ENCODE results near the gene TEKTIP1. TPM values are rescaled to one million over a fixed set of nuclear protein-coding genes. Genes with fewer than 3 reads are reported as not detected.
"Not testable (repeated sequence)": the region's sequence is repeated elsewhere in the genome, so short reads cannot be mapped to it uniquely, and the experiment has no call there.

Gene TEKTIP1
- total and polyA plus RNA-seq, 5 donors from 2014 or later = 0.44 to 10.9 TPM; not detected in 3

DNA sequence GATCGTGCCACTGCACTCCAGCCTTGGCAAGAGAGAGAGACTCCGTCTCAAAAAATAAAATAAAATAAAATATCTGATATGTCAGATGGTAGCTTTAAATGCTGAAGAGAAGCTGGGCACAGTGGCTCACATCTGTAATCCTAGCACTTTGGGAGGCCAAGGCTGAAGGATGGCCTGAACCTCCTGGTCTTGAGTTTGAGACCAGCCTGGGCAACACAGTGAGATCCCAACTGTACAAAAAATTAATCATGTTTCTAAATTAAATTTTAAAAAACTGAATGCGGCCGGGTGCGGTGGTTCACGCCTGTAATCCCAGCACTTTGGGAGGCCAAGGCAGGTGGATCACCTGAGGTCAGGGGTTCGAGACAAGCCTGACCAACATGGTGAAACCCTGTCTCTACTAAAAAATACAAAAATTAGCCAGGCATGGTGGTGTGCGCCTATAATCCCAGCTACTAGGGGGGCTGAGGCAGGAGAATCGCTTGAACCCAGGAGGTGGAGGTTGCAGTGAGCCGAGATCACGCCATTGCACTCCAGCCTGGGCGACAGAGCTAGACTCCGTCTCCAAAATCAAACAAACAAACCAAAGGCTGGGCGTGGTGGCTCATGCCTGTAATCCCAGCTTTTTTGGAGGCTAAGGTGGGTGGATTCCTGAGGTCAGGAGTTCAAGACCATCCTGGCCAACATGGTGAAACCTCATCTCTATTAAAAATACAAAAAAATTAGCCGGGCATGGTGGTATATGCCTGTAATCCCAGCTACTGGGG is 45.2 kb downstream of the TEKTIP1 start:
- not testable (repeated sequence) for ATAC-seq (ENCODE audit: low read depth in 2 of 2); H3K27ac Mint-ChIP-seq; H3K36me3 Mint-ChIP-seq; H3K36me3 ChIP-seq (ENCODE audit: control insufficient read depth, insufficient read depth, low read length); H3K4me3 Mint-ChIP-seq; DNase-seq; H3K4me1 Mint-ChIP-seq; H3K27me3 ChIP-seq (ENCODE audit: control insufficient read depth, insufficient read depth, low read length); H3K9me3 ChIP-seq (ENCODE audit: control insufficient read depth in 2 of 2, low read length in 2 of 2); H3K27ac ChIP-seq (ENCODE audit: insufficient read depth, low read length, poor library complexity, severe bottlenecking); H3K27me3 Mint-ChIP-seq; H3K4me1 ChIP-seq (ENCODE audit: control insufficient read depth, insufficient read depth, low read length, poor library complexity, severe bottlenecking); H3K9me3 Mint-ChIP-seq; H3K4me3 ChIP-seq (ENCODE audit: low read depth, low read length)

DNA sequence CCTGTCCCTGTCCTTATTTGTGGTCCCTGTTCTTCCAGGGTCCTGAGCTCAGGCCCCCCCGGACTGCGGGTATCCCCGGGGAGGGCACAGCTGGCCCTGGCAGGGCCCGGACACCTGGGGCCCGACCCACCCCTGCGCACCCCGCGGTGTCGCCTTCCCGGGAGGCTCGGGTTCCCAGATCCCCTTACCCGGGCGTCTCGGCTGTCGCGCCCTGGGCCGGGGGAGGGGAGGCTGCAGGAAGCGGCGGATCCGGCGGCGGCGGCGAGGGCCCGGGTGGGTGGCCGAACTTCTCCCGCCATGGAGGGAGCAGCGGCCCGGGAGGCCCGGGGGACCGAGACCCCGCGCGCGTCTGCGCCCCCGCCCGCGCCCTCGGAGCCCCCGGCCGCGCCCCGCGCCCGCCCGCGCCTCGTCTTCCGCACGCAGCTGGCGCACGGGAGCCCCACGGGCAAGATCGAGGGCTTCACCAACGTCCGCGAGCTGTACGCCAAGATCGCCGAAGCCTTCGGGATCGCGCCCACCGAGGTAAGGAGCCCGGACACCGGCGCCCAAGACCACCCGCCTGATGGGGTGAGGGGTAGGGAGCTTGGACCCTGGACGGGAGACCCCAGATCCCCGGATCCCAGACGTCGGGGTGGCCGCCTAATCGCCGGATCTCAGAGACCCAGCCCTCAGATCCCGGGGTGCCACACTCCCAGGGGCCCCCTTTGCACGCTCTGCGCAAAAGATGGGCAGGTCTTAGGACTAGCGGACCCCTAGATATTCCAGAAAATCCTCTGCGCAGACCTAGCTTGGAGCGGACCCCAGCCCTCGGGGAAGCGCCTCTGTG is 46.5 kb downstream of the TEKTIP1 start, which contains the start of gene GIPC3:
Gene GIPC3, plus strand, starts transcription at position 178 of the 826 bp plus-strand sequence. Its CDS starts 120 bp downstream, at position 298.
- peaks cover 4% of the 10 kb centered on the region for H3K27me3 Mint-ChIP-seq
- ATAC-seq (ENCODE audit: low read depth in 2 of 2) = no peak
- Histone ChIP-seq H3K36me3 (ENCODE audit: control insufficient read depth, insufficient read depth, low read length) (no peaks in the 10 kb centered on the region), H3K4me3 (ENCODE audit: low read depth, low read length) (no peak within 1 kb of the TSS), H3K27ac (ENCODE audit: insufficient read depth, low read length, poor library complexity, severe bottlenecking) (no peak within 1 kb of the TSS), H3K4me1 (ENCODE audit: control insufficient read depth, insufficient read depth, low read length, poor library complexity, severe bottlenecking) (peaks cover 10% of the 10 kb centered on the region), H3K9me3 (ENCODE audit: control insufficient read depth in 2 of 2, low read length in 2 of 2) (no peaks in the 10 kb centered on the region), H3K27me3 (ENCODE audit: control insufficient read depth, insufficient read depth, low read length) (no peaks in the 10 kb centered on the region)
- no peaks in the 10 kb centered on the region for H3K4me1 Mint-ChIP-seq
- H3K4me3 Mint-ChIP-seq = peak within 1 kb of the TSS in 2 of 4 donors; percentile 22 to 54
- no peaks in the 10 kb centered on the region for H3K36me3 Mint-ChIP-seq
- no peak within 1 kb of the TSS for H3K27ac Mint-ChIP-seq
- DNase-seq = no peak
- peaks cover 0 to 1% (median 0%) of the 10 kb centered on the region in 7 donors for H3K9me3 Mint-ChIP-seq

DNA sequence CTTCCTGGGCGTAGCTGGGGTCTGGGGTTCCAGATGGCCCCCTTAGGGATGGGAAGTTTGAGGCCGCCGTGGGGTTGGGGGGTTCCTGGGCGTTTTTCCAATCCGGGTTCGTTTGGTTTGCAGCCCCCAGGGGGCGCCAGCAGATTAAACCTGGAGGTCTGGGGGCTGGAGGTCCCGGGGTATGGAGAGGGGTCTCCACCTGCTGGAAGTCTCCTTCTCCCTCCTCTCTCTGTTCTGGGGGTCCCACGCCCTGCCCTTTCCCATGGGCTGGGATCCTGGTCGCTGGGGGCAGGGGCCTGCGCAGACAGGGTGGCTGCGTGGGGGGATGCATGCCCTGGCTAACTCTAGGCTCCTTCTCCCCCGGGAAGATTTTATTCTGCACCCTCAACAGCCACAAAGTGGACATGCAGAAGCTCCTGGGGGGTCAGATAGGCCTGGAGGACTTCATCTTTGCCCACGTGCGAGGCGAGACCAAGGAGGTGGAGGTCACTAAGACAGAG is 47.2 kb downstream of the TEKTIP1 start:
- no peak overlapping the region for H3K27ac Mint-ChIP-seq

DNA sequence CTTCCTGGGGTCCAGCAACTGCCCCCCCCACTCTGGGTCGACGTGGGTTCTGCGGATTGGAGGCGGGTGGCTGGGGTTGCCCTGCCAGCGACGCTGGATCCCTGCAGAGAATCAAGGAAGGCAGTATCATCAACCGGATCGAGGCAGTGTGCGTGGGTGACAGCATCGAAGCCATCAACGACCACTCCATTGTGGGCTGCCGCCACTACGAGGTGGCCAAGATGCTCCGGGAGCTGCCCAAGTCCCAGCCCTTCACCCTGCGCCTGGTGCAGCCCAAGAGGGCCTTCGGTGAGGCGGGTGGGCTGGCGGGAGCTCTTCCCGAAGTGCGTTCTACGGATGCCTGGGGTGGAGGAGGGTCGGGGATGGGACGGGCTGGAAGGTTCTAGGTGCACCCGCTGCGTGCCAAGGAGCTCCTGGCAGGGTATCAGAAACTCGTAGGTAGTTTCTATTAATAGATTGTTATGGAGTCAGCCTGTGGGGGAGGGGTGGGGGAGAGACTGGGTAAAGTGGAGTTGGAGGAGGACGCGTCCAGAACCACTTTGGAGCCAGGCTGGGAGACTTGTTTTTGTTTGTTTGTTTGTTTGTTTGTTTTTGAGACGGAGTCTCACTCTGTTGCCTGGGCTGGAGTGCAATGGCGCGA is 47.9 kb downstream of the TEKTIP1 start:
- ATAC-seq (ENCODE audit: low read depth in 2 of 2) = no peak
- H3K36me3 ChIP-seq (ENCODE audit: control insufficient read depth, insufficient read depth, low read length) = no peaks in the 10 kb centered on the region
- H3K4me1 ChIP-seq (ENCODE audit: control insufficient read depth, insufficient read depth, low read length, poor library complexity, severe bottlenecking) = peaks cover 10% of the 10 kb centered on the region
- no peak for DNase-seq
- Mint-ChIP-seq H3K4me3 (no peak overlapping the region), H3K9me3 (peaks cover 0 to 1% (median 0%) of the 10 kb centered on the region in 7 donors), H3K27ac (no peak overlapping the region), H3K4me1 (no peaks in the 10 kb centered on the region), H3K36me3 (no peaks in the 10 kb centered on the region), H3K27me3 (peaks cover 3% of the 10 kb centered on the region)
- no peaks in the 10 kb centered on the region for H3K27me3 ChIP-seq (ENCODE audit: control insufficient read depth, insufficient read depth, low read length)
- H3K4me3 ChIP-seq (ENCODE audit: low read depth, low read length) = no peak overlapping the region
- H3K27ac ChIP-seq (ENCODE audit: insufficient read depth, low read length, poor library complexity, severe bottlenecking) = no peak overlapping the region
- H3K9me3 ChIP-seq (ENCODE audit: control insufficient read depth in 2 of 2, low read length in 2 of 2) = no peaks in the 10 kb centered on the region

More for the DNA sequence above, 47.2 kb downstream of the TEKTIP1 start:
- H3K36me3 ChIP-seq (ENCODE audit: control insufficient read depth, insufficient read depth, low read length) = no peaks in the 10 kb centered on the region
- H3K4me1 ChIP-seq (ENCODE audit: control insufficient read depth, insufficient read depth, low read length, poor library complexity, severe bottlenecking) = peaks cover 10% of the 10 kb centered on the region
- no peak for ATAC-seq (ENCODE audit: low read depth in 2 of 2)
- no peaks in the 10 kb centered on the region for H3K27me3 ChIP-seq (ENCODE audit: control insufficient read depth, insufficient read depth, low read length)
- Mint-ChIP-seq H3K36me3 (no peaks in the 10 kb centered on the region), H3K4me3 (peak overlapping the region in 2 of 4 donors; percentile 22 to 54), H3K27me3 (peaks cover 4% of the 10 kb centered on the region), H3K9me3 (peaks cover 0 to 1% (median 0%) of the 10 kb centered on the region in 7 donors), H3K4me1 (no peaks in the 10 kb centered on the region)
- no peaks in the 10 kb centered on the region for H3K9me3 ChIP-seq (ENCODE audit: control insufficient read depth in 2 of 2, low read length in 2 of 2)
- H3K4me3 ChIP-seq (ENCODE audit: low read depth, low read length) = no peak overlapping the region
- H3K27ac ChIP-seq (ENCODE audit: insufficient read depth, low read length, poor library complexity, severe bottlenecking) = no peak overlapping the region
- peak in 1 of 3 donors; percentile 23 for DNase-seq

DNA sequence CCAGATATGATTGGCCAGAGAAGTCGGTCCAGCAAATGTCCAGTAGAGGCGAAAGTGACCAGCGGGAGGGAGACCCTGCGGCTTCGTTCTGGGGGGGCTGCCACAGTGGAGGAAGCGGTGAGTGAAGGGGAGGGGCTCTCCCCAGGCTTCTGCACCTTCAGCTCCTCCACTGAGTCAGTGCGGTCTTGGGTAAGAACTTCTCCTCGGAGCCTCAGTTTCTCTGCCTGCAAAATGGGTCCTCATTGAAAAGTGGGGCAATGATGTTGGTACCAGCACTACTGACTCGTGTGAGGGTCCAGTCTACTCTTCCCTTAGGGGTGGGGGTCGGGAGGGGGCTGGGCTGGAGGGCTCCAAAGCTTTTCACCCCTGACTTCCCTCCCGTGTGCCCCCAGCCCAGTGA is 50.5 kb downstream of the TEKTIP1 start:
- DNase-seq (no peak), ATAC-seq (ENCODE audit: low read depth in 2 of 2) (no peak)
- no peak overlapping the region for H3K27ac Mint-ChIP-seq
- H3K9me3 ChIP-seq (ENCODE audit: control insufficient read depth in 2 of 2, low read length in 2 of 2) = no peaks in the 10 kb centered on the region
- no peaks in the 10 kb centered on the region for H3K4me1 Mint-ChIP-seq
- H3K4me3 Mint-ChIP-seq = no peak overlapping the region
- H3K27me3 Mint-ChIP-seq = no peaks in the 10 kb centered on the region
- H3K36me3 ChIP-seq (ENCODE audit: control insufficient read depth, insufficient read depth, low read length) = no peaks in the 10 kb centered on the region
- no peaks in the 10 kb centered on the region for H3K27me3 ChIP-seq (ENCODE audit: control insufficient read depth, insufficient read depth, low read length)
- no peak overlapping the region for H3K27ac ChIP-seq (ENCODE audit: insufficient read depth, low read length, poor library complexity, severe bottlenecking)
- H3K4me1 ChIP-seq (ENCODE audit: control insufficient read depth, insufficient read depth, low read length, poor library complexity, severe bottlenecking) = peaks cover 10% of the 10 kb centered on the region
- H3K36me3 Mint-ChIP-seq = no peaks in the 10 kb centered on the region
- H3K9me3 Mint-ChIP-seq = peaks cover 0 to 1% (median 0%) of the 10 kb centered on the region in 7 donors
- no peak overlapping the region for H3K4me3 ChIP-seq (ENCODE audit: low read depth, low read length)

DNA sequence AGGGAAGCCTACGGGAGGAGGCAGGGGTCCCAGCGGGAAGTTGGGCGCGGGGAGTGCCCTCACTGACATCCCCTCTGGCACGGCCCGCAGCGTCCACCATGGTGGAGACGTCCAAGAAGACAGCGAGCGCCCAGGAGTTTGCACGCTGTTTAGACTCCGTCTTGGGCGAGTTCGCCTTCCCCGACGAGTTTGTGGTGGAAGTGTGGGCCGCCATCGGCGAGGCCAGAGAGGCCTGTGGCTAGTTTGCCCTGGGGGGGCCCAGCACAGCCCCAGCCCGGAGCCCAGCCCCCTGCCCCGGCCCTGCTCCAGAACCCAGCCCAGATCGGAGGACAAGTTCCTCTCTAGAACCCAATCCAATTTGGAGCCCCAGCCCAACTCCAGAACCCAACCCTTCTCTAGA is 51.0 kb downstream of the TEKTIP1 start:
- no peaks in the 10 kb centered on the region for H3K27me3 Mint-ChIP-seq
- no peak overlapping the region for H3K27ac Mint-ChIP-seq
- no peak for ATAC-seq (ENCODE audit: low read depth in 2 of 2)
- no peak overlapping the region for H3K27ac ChIP-seq (ENCODE audit: insufficient read depth, low read length, poor library complexity, severe bottlenecking)
- H3K4me1 ChIP-seq (ENCODE audit: control insufficient read depth, insufficient read depth, low read length, poor library complexity, severe bottlenecking) = peaks cover 10% of the 10 kb centered on the region
- DNase-seq = no peak
- no peaks in the 10 kb centered on the region for H3K9me3 ChIP-seq (ENCODE audit: control insufficient read depth in 2 of 2, low read length in 2 of 2)
- no peaks in the 10 kb centered on the region for H3K4me1 Mint-ChIP-seq
- no peaks in the 10 kb centered on the region for H3K36me3 ChIP-seq (ENCODE audit: control insufficient read depth, insufficient read depth, low read length)
- no peak overlapping the region for H3K4me3 ChIP-seq (ENCODE audit: low read depth, low read length)
- no peaks in the 10 kb centered on the region for H3K36me3 Mint-ChIP-seq
- H3K27me3 ChIP-seq (ENCODE audit: control insufficient read depth, insufficient read depth, low read length) = no peaks in the 10 kb centered on the region
- H3K4me3 Mint-ChIP-seq = no peak overlapping the region
- H3K9me3 Mint-ChIP-seq = peaks cover 0 to 1% (median 0%) of the 10 kb centered on the region in 7 donors

DNA sequence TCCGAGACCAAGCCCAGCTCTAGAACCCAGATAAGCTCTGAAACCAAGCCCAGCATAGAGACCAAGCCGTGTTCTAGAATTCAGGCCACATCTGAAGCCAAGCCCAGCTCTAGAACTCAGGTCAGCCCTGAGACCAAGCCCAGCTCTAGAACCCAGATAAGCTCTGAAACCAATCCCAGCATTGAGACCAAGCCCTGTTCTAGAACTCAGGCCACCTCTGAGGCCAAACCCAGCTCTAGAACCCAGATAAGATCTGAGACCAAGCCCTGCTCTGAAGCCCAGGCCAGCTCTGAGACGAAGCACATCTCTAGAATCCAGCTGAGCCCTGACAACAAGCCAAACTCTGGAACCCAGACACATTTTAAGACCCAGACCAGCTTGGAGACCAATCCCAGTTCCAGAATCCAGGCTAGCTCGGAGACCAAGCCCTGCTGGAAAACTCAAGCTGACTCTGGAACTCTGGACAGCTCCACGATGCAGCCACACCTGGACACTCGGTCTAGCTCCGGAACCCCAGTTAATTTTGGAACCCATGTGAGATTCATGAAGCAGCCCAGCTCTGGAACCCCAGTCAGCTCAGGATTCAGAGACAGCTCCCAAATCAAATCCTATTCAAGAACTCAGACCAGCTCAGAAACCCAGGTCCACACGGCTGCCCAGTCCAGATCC is 52.2 kb downstream of the TEKTIP1 start:
- H3K36me3 ChIP-seq (ENCODE audit: control insufficient read depth, insufficient read depth, low read length) = no peaks in the 10 kb centered on the region
- no peak overlapping the region for H3K27ac Mint-ChIP-seq
- H3K27me3 ChIP-seq (ENCODE audit: control insufficient read depth, insufficient read depth, low read length) = no peaks in the 10 kb centered on the region
- DNase-seq (no peak), ATAC-seq (ENCODE audit: low read depth in 2 of 2) (no peak)
- H3K4me3 Mint-ChIP-seq = no peak overlapping the region
- H3K4me1 Mint-ChIP-seq = no peaks in the 10 kb centered on the region
- peaks cover 0 to 1% (median 0%) of the 10 kb centered on the region in 7 donors for H3K9me3 Mint-ChIP-seq
- H3K36me3 Mint-ChIP-seq = no peaks in the 10 kb centered on the region
- no peaks in the 10 kb centered on the region for H3K4me1 ChIP-seq (ENCODE audit: control insufficient read depth, insufficient read depth, low read length, poor library complexity, severe bottlenecking)
- no peak overlapping the region for H3K27ac ChIP-seq (ENCODE audit: insufficient read depth, low read length, poor library complexity, severe bottlenecking)
- no peak overlapping the region for H3K4me3 ChIP-seq (ENCODE audit: low read depth, low read length)
- no peaks in the 10 kb centered on the region for H3K9me3 ChIP-seq (ENCODE audit: control insufficient read depth in 2 of 2, low read length in 2 of 2)
- no peaks in the 10 kb centered on the region for H3K27me3 Mint-ChIP-seq
